ENCODE results near the gene GALNT13. TPM values are rescaled to one million over a fixed set of nuclear protein-coding genes. Genes with fewer than 3 reads are reported as not detected.

The GALNT13 gene
- total and polyA plus RNA-seq, 10 of the 15 experiments (the other 5 are each of a cell fraction or from before 2014, with no cell fraction given) = 0.04 TPM; not detected in 9

DNA sequence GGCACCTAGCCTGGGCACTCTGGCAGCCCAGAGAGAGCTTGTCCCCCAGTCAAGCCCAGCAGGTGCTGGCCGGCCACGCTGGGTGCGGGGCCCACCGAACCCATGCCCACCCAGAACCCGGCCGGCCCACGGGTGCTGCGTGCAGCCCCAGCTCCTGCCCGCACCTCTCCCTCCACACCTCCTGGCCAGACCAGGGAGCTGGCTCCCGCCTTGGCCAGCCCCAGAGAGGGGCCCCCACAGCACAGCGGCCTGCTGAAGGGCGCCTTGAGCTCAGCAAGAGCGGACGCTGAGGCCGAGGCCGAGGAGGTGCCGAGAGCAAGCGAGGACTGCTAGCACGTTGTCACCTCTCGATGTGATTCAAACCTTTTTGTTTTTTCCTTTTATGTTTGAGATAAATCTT, 419.8 kb downstream of the GALNT13 start:
- Histone ChIP-seq H3K4me3 (no peak overlapping the region), H4K20me1 (ENCODE audit: control insufficient read depth, insufficient read depth) (no peaks in the 10 kb centered on the region), H3K36me3 (ENCODE audit: control insufficient read depth in 2 of 2, insufficient read depth in 2 of 2, low read length in 1 of 2) (no peaks in the 10 kb centered on the region), H3K4me1 (ENCODE audit: control insufficient read depth, insufficient read depth, low read length) (no peaks in the 10 kb centered on the region), H3K4me2 (ENCODE audit: control insufficient read depth, insufficient read depth) (no peak overlapping the region), H3K9ac (ENCODE audit: control insufficient read depth, insufficient read depth, low read length) (no peak overlapping the region), H3K27ac (ENCODE audit: control insufficient read depth, insufficient read depth) (no peak overlapping the region), H3K9me3 (replicated peaks; ENCODE audit: control insufficient read depth, insufficient read depth, low read length) (no peaks in the 10 kb centered on the region; the same call in 2 of the 3 replicates), H3K79me2 (ENCODE audit: control insufficient read depth, insufficient read depth, low read length) (no peaks in the 10 kb centered on the region), H2AFZ (ENCODE audit: control insufficient read depth, low read depth, low read length) (no peak overlapping the region), H3K27me3 (replicated peaks in 1 of 2; ENCODE audit: control insufficient read depth in 2 of 2, insufficient read depth in 2 of 2, low read length in 1 of 2) (no peaks in the 10 kb centered on the region)
- DNase-seq (ENCODE audit: low read depth, low spot score) (no peak), FAIRE-seq (no peak), ATAC-seq (no peak)
- intact Hi-C loops (cut with micrococcal nuclease; ENCODE audit: unreplicated experiment) (no loop called here), in situ Hi-C loops (cut with MboI) (no loop called here)
- SMC1A ChIA-PET (ENCODE audit: uncharacterized antibody, unreplicated experiment) = no interaction called here
- TF ChIP-seq TCF12 (IDR thresholded peaks at IDR 0.05; ENCODE audit: low read depth, low read length) (no peak), ATF7 (IDR thresholded peaks at IDR 0.05; ENCODE audit: low read depth) (no peak), RAD21 (IDR thresholded peaks at IDR 0.05; ENCODE audit: insufficient read depth, low read depth, low read length) (no peak), SMAD5 (IDR thresholded peaks at IDR 0.05; ENCODE audit: low read depth) (no peak), ZBTB4 (CRISPR knock-in tag; IDR thresholded peaks at IDR 0.05) (no peak), POLR2A (IDR thresholded peaks at IDR 0.05; ENCODE audit: low read depth, low read length) (no peak), SMAD1 (IDR thresholded peaks at IDR 0.05; ENCODE audit: low read depth, partially characterized antibody) (no peak), POLR2AphosphoS2 (IDR thresholded peaks at IDR 0.05; ENCODE audit: low read depth, low read length) (no peak), ZNF24 (IDR thresholded peaks at IDR 0.05) (no peak)
- TF ChIP-seq, protein P1, sequence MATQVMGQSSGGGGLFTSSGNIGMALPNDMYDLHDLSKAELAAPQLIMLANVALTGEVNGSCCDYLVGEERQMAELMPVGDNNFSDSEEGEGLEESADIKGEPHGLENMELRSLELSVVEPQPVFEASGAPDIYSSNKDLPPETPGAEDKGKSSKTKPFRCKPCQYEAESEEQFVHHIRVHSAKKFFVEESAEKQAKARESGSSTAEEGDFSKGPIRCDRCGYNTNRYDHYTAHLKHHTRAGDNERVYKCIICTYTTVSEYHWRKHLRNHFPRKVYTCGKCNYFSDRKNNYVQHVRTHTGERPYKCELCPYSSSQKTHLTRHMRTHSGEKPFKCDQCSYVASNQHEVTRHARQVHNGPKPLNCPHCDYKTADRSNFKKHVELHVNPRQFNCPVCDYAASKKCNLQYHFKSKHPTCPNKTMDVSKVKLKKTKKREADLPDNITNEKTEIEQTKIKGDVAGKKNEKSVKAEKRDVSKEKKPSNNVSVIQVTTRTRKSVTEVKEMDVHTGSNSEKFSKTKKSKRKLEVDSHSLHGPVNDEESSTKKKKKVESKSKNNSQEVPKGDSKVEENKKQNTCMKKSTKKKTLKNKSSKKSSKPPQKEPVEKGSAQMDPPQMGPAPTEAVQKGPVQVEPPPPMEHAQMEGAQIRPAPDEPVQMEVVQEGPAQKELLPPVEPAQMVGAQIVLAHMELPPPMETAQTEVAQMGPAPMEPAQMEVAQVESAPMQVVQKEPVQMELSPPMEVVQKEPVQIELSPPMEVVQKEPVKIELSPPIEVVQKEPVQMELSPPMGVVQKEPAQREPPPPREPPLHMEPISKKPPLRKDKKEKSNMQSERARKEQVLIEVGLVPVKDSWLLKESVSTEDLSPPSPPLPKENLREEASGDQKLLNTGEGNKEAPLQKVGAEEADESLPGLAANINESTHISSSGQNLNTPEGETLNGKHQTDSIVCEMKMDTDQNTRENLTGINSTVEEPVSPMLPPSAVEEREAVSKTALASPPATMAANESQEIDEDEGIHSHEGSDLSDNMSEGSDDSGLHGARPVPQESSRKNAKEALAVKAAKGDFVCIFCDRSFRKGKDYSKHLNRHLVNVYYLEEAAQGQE (IDR thresholded peaks at IDR 0.05; ENCODE audit: low read depth, low read length) = no peak
- TF ChIP-seq, protein P2, sequence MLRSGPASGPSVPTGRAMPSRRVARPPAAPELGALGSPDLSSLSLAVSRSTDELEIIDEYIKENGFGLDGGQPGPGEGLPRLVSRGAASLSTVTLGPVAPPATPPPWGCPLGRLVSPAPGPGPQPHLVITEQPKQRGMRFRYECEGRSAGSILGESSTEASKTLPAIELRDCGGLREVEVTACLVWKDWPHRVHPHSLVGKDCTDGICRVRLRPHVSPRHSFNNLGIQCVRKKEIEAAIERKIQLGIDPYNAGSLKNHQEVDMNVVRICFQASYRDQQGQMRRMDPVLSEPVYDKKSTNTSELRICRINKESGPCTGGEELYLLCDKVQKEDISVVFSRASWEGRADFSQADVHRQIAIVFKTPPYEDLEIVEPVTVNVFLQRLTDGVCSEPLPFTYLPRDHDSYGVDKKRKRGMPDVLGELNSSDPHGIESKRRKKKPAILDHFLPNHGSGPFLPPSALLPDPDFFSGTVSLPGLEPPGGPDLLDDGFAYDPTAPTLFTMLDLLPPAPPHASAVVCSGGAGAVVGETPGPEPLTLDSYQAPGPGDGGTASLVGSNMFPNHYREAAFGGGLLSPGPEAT (IDR thresholded peaks at IDR 0.05; ENCODE audit: low read depth) = no peak
- TF ChIP-seq, protein P3, sequence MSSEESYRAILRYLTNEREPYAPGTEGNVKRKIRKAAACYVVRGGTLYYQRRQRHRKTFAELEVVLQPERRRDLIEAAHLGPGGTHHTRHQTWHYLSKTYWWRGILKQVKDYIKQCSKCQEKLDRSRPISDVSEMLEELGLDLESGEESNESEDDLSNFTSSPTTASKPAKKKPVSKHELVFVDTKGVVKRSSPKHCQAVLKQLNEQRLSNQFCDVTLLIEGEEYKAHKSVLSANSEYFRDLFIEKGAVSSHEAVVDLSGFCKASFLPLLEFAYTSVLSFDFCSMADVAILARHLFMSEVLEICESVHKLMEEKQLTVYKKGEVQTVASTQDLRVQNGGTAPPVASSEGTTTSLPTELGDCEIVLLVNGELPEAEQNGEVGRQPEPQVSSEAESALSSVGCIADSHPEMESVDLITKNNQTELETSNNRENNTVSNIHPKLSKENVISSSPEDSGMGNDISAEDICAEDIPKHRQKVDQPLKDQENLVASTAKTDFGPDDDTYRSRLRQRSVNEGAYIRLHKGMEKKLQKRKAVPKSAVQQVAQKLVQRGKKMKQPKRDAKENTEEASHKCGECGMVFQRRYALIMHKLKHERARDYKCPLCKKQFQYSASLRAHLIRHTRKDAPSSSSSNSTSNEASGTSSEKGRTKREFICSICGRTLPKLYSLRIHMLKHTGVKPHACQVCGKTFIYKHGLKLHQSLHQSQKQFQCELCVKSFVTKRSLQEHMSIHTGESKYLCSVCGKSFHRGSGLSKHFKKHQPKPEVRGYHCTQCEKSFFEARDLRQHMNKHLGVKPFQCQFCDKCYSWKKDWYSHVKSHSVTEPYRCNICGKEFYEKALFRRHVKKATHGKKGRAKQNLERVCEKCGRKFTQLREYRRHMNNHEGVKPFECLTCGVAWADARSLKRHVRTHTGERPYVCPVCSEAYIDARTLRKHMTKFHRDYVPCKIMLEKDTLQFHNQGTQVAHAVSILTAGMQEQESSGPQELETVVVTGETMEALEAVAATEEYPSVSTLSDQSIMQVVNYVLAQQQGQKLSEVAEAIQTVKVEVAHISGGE (CRISPR knock-in tag; IDR thresholded peaks at IDR 0.05) = no peak
- POLR2A ChIA-PET = no interaction called here
- BruUV-seq (replicated peaks) = no TSS peak
- RAD21 ChIA-PET (ENCODE audit: unreplicated experiment) = no interaction called here
- 58% methylated on average over 16 of the region's 20 CpGs for WGBS (ENCODE audit: insufficient coverage, insufficient replicate concordance, low lambda C conversion rate, missing lambda C conversion rate)
- CTCF ChIA-PET = no interaction called here

All from GM12878 (cell line).